Measurements from ENCODE around the gene SLC23A3. TPM values are rescaled to one million over a fixed set of nuclear protein-coding genes. Genes with fewer than 3 reads are reported as not detected.

SLC23A3 gene
- total RNA-seq, 2 experiments from 2014 or later, result 2.0 to 2.2 TPM

DNA sequence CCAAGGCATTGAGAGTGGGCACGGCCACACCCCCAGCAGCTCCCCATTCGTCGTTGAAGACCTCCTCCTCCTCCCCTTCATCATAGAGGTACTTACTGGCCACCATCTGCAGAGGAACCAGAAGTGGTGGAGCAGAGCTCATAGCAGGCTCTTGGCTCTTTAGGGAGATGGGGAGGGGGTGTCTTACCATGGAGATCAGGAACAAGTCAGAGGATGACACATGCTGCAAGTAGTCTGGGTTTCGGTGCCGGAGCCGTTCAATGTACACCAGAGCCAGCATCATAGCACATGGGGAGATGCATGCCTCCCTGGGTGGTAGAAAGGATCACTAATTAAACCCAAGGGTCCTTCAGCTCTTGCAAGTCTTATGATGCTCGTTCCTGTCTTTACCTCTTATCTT, 5.0 kb upstream of the SLC23A3 start:
- Mint-ChIP-seq H3K27me3 (ENCODE audit: low read depth) (no peaks in the 10 kb centered on the region), H3K4me1 (ENCODE audit: low read depth) (peaks cover 43% of the 10 kb centered on the region), H3K4me3 (peak overlapping the region; percentile 86), H3K9me3 (ENCODE audit: insufficient read depth) (no peaks in the 10 kb centered on the region), H3K27ac (peak overlapping the region; percentile 40), H3K36me3 (ENCODE audit: low read depth) (peaks cover 58% of the 10 kb centered on the region)
- ATAC-seq (no peak), DNase-seq (no peak)
- ChIA-PET POLR2A (interaction anchor here (1.0 to 3.9 kb wide), 6 partner anchors 10 to 70 kb away, joined by 3 to 49 read pairs (median 14); partner anchors contain the start of genes GLB1L, STK16 and ZFAND2B), CTCF (interaction anchor here (1.0 to 2.7 kb wide), 11 partner anchors 7 to 120 kb away, joined by 3 to 23 read pairs (median 9); partner anchors contain the start of genes NHEJ1 and ZFAND2B)

DNA sequence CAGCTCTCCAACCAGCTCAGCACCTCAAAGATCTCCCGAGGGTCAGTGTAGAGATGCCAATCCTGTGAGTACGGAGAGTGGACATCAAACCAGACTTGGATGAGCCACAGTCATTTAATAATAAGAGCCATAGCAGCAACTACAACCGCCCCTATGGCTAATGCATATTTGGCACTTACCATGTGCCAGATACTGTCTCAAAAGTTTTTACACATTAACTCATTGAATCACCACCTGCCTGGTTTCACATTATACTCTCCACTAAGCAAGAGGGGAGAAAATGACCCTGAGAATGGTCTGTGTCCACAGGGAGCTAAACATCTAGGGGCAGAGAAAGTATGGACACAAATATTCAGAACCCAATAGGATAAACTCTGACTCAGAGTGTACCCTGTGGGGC, 4.3 kb upstream of the SLC23A3 start:
- ATAC-seq, result no peak
- Mint-ChIP-seq H3K36me3 (ENCODE audit: low read depth) (peaks cover 52% of the 10 kb centered on the region), H3K27me3 (ENCODE audit: low read depth) (no peaks in the 10 kb centered on the region), H3K4me1 (ENCODE audit: low read depth) (peaks cover 36% of the 10 kb centered on the region), H3K9me3 (ENCODE audit: insufficient read depth) (no peaks in the 10 kb centered on the region), H3K27ac (peak overlapping the region; percentile 40), H3K4me3 (peak overlapping the region; percentile 86)
- CTCF ChIA-PET, result interaction anchor here (0.6 to 2.7 kb wide), 10 partner anchors 8 to 121 kb away, joined by 3 to 23 read pairs (median 6); no protein-coding TSS in a partner anchor
- POLR2A ChIA-PET, result interaction anchor here (1.2 to 1.8 kb wide), 2 partner anchors 17 to 32 kb away, joined by 3 to 6 read pairs; partner anchors contain the start of gene ZFAND2B
- no peak for DNase-seq

DNA sequence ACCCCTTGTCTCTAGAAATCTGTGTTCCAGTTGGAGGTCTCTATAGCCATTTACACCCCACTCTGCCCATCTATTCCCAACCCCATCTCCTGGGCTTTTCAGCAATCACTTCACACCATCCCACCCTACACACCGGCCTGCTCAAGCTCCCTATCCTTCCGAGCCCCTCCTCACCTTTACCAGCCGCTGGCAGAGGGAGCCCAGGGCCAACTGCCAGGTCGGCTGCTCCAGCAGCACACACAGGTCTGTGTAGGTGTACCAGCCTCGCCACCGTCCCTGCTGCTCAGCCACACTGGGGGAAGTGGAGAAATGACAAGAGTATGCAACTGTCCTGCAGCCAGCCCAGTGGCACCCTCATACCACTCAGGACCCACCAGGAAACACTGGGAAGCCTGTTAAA, 3.3 kb upstream of the SLC23A3 start:
- ATAC-seq (no peak), DNase-seq (no peak)
- Mint-ChIP-seq H3K36me3 (ENCODE audit: low read depth) (peaks cover 48% of the 10 kb centered on the region), H3K4me1 (ENCODE audit: low read depth) (peaks cover 34% of the 10 kb centered on the region), H3K27ac (peak overlapping the region; percentile 63), H3K4me3 (no peak overlapping the region), H3K27me3 (ENCODE audit: low read depth) (no peaks in the 10 kb centered on the region), H3K9me3 (ENCODE audit: insufficient read depth) (no peaks in the 10 kb centered on the region)
- POLR2A ChIA-PET, result interaction anchor here (1.4 to 1.8 kb wide), 2 partner anchors 33 to 80 kb away, joined by 3 to 6 read pairs; partner anchors contain the start of genes TUBA4A, TUBA4B and ZFAND2B
- CTCF ChIA-PET, result interaction anchor here (1.3 to 2.7 kb wide), 7 partner anchors 9 to 104 kb away, joined by 3 to 12 read pairs (median 4); no protein-coding TSS in a partner anchor

DNA sequence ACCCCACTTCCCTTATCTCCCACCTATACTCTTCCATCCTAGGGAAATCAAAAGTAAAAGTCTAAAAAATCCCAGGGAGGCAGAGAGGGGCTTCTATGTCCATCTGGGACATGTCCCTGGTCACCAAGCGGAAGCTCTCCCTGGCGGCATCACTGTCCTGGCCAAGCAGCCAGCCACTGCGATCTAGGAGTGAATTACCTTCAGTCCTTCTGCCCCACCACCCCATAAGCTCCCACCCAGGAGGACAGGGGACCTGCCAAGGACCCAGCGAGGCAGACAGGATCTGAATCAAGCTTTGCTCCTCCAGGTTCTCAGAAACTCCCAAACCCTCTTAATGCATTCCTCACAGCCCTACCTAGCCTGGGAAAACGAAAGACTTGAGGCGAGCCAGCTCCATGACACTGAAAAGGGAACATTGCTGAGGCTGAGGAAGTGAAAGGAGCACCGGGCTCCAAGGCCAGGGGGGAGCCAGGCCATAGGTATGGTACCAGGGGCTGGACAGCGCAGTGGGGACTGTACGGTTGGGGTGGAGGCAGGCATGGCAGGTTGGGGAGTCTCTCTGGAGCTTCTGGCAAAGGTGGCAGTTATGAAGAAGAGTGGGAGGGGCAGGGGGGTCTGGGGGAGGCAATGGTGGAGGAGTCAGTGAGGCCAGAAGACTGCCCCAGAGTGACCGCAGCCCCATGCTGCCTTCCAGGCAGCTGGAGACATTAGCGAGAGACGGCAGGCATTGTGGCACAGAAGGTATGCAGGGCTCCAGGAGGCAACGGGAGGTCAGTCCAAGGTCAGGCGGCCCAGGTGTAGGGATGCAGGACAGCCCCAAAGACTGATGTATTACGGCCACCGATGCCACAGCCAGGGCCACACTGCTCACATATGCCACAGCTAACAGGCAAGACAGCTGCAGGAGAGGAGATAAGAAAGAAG, 2.7 kb upstream of the SLC23A3 start:
- ATAC-seq, result no peak
- Mint-ChIP-seq H3K4me3 (no peak overlapping the region), H3K27ac (no peak overlapping the region), H3K4me1 (ENCODE audit: low read depth) (peaks cover 34% of the 10 kb centered on the region), H3K36me3 (ENCODE audit: low read depth) (peaks cover 45% of the 10 kb centered on the region), H3K27me3 (ENCODE audit: low read depth) (no peaks in the 10 kb centered on the region), H3K9me3 (ENCODE audit: insufficient read depth) (no peaks in the 10 kb centered on the region)
- ChIA-PET POLR2A (interaction anchor here (0.9 to 1.8 kb wide), 7 partner anchors 10 to 81 kb away, joined by 3 to 6 read pairs (median 4); partner anchors contain the start of genes TUBA4A, TUBA4B and ZFAND2B), CTCF (interaction anchor here (0.7 to 3.9 kb wide), 14 partner anchors 10 to 485 kb away, joined by 3 to 49 read pairs (median 7); partner anchors contain the start of genes CFAP65, DNAJB2, GLB1L and STK16)
- DNase-seq, result no peak

DNA sequence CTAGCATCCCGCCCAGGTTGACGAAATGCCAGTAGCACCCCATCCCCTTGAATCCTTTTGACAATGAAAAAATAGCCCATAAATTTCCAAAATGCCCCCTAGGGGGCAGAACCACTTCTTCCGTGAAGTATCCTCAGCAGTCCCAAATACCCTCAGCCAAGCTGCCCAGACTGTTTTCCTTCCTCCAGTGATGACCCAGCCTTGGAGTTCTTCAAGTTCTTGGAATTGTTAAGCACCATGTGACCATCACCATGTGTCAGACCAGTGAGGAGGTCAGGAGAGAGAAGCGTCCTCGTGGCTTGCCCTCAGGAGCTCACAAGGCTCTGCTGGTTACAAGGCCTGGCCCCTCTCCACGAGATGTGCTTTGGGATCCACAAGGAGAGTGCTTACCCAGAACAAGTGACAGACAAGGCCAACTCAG, 1.4 kb upstream of the SLC23A3 start:
- Mint-ChIP-seq H3K27ac (no peak overlapping the region), H3K36me3 (ENCODE audit: low read depth) (peaks cover 46% of the 10 kb centered on the region), H3K4me1 (ENCODE audit: low read depth) (peaks cover 30% of the 10 kb centered on the region), H3K4me3 (no peak overlapping the region), H3K9me3 (ENCODE audit: insufficient read depth) (no peaks in the 10 kb centered on the region), H3K27me3 (ENCODE audit: low read depth) (no peaks in the 10 kb centered on the region)
- CTCF ChIA-PET, result interaction anchor here (0.8 to 3.9 kb wide), 25 partner anchors 9 to 141 kb away, joined by 3 to 49 read pairs (median 7); partner anchors contain the start of genes ANKZF1, ATG9A, CFAP65 and DNAJB2
- DNase-seq (peak; percentile 54), ATAC-seq (peak; percentile 50)
- POLR2A ChIA-PET, result interaction anchor here (1.4 to 1.6 kb wide), 3 partner anchors 12 to 40 kb away, joined by 3 to 6 read pairs (median 6); partner anchors contain the start of gene ZFAND2B

DNA sequence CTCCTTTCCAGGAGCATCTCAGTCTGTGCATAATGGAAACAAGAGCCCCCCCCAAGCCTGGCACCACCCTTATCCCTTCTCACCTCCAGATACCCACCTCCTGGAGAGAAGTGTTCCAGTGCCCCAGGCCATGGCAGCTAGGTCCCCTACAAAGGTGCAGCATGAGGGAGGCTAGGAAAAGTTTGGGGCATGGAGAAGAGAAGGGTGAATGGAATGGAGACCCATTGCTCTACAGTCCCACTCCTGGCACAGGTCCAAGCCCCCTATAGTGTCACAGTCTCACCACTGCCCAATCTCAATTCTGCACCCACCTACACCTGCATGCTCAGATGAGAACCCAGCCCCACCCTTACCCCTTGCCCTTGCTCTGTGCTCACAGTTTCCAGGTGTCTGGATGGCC, 897 bp downstream of the SLC23A3 start:
- DNase-seq, result no peak
- Mint-ChIP-seq H3K9me3 (ENCODE audit: insufficient read depth) (no peaks in the 10 kb centered on the region), H3K27ac (no peak overlapping the region), H3K4me1 (ENCODE audit: low read depth) (peaks cover 12% of the 10 kb centered on the region), H3K27me3 (ENCODE audit: low read depth) (no peaks in the 10 kb centered on the region), H3K4me3 (no peak overlapping the region), H3K36me3 (ENCODE audit: low read depth) (peaks cover 29% of the 10 kb centered on the region)
- ChIA-PET POLR2A (no interaction called here), CTCF (interaction anchor here (1.0 to 3.9 kb wide), 3 partner anchors 9 to 39 kb away, joined by 3 to 49 read pairs (median 3); partner anchors contain the start of gene ZFAND2B)
- ATAC-seq, result no peak

DNA sequence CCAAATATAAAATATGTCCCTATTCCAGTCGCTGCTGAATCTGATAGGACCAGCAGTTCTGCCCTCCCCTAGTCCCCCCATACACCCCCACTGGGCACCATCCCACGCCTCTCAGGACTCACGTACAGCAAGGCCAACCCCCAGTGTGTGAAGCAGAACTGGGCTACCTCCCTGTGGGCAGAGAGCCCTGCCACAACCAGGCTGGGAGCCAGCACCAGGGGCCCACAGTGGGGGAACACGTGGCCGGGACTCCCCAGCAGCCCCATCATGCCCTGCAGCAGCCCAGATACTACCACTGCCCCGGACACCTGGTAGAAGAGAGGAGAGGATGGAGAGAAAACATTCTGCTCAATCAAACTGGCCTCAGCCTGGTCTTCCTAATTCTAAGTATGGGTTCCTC, 1.3 kb downstream of the SLC23A3 start:
- Mint-ChIP-seq H3K27ac (no peak overlapping the region), H3K4me1 (ENCODE audit: low read depth) (peaks cover 11% of the 10 kb centered on the region), H3K36me3 (ENCODE audit: low read depth) (peaks cover 27% of the 10 kb centered on the region), H3K9me3 (ENCODE audit: insufficient read depth) (no peaks in the 10 kb centered on the region), H3K27me3 (ENCODE audit: low read depth) (no peaks in the 10 kb centered on the region), H3K4me3 (no peak overlapping the region)
- ChIA-PET CTCF (interaction anchor here (1.0 kb wide), 1 partner anchor 9 kb away, joined by 3 read pairs; no protein-coding TSS in a partner anchor), POLR2A (no interaction called here)
- ATAC-seq (no peak), DNase-seq (no peak)

DNA sequence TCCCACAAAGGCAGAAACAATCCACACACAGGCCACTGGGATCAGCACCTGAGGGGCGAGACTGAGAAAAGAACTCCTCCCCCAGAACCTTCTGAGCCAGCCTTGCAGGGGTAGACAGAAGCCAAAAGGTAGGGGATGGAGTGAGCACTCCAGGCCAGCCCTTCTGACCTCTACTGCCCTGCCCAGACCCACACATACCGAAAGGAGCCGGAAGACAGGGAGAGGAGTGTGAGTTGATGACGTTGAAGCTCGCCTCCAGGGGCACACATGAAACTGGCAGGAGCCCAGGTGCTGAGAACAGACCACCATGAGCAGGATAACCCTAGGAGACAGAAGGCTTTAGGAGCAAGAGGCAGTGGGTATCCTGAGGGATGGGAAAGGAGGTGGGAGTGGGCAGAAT, 1.8 kb downstream of the SLC23A3 start:
- DNase-seq (no peak), ATAC-seq (no peak)
- no peak overlapping the region for H3K4me3 Mint-ChIP-seq
- CTCF ChIA-PET, result interaction anchor here (1.0 kb wide), 1 partner anchor 8 kb away, joined by 3 read pairs; no protein-coding TSS in a partner anchor
- no peaks in the 10 kb centered on the region for H3K27me3 Mint-ChIP-seq (ENCODE audit: low read depth)
- peaks cover 11% of the 10 kb centered on the region for H3K4me1 Mint-ChIP-seq (ENCODE audit: low read depth)
- POLR2A ChIA-PET, result no interaction called here
- no peaks in the 10 kb centered on the region for H3K9me3 Mint-ChIP-seq (ENCODE audit: insufficient read depth)
- H3K27ac Mint-ChIP-seq, result peak overlapping the region; percentile 18
- peaks cover 23% of the 10 kb centered on the region for H3K36me3 Mint-ChIP-seq (ENCODE audit: low read depth)

DNA sequence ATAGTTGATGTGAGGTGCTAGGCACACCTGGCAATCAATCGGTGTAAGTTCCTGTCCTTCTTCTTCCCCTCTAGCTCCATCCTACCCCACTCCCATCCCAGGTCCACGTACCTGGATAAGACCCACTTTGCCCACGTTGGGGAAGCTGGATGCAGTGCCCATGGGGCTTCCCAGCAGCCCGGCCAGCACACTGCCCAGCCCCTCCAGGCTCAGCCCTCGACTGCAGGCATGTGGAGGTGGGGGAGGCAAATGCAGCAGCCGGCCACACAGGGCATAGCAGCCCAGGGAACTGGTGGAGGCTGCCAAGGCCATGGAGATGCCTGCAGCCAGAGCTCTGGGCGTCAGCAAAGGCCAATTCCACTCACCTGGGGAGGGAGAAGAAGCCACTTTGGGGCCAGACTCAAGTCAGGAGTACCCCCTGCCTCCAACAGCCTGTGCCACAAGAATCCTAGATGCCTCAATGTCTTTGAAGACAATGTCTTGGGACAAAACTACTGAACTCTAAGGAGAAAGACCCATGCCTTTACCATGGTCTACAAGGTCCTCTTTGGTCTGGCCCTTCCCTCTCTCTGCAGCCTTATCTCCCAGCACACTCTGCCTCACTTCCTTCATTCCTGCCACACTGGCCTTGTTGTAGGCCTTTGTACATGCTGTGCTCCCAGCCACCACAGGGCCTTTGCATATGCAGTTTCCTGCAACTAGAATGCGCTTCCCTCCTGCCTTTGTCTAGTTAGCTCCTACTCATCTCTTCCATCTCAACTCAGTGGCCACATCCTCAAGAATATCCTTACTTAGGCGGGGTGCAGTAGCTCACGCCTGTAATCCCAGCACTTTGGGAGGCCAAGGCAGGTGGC, 4.5 kb downstream of the SLC23A3 start:
- Mint-ChIP-seq H3K4me3 (no peak overlapping the region), H3K9me3 (ENCODE audit: insufficient read depth) (no peaks in the 10 kb centered on the region), H3K27me3 (ENCODE audit: low read depth) (no peaks in the 10 kb centered on the region), H3K27ac (no peak overlapping the region), H3K36me3 (ENCODE audit: low read depth) (peaks cover 4% of the 10 kb centered on the region), H3K4me1 (ENCODE audit: low read depth) (peaks cover 8% of the 10 kb centered on the region)
- ChIA-PET CTCF (interaction anchor here (1.4 to 2.1 kb wide), 2 partner anchors 10 to 129 kb away, joined by 3 to 8 read pairs; no protein-coding TSS in a partner anchor), POLR2A (interaction anchor here (3.7 kb wide), 1 partner anchor 11 kb away, joined by 25 read pairs; the partner anchor contains the start of gene CNPPD1)
- DNase-seq, result no peak
- ATAC-seq, result no peak

DNA sequence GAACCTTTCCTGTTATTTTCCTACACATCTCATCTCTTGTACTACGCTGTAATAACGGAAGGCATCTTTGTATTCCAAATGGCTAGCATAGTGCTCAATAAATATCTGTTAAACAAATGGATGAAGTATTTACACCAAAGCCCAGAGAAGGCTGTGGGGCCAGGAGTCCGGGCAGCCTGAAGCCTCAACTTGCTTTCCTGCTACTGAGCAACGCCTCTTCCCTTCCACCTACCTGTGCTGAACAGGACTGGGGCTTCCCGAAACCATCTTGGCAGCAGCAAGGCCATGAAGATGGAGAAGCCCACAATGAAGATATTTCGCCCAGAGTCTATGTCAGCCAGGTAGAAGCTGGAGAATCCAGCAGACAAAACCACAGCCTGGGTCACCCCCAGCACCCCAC, 6.7 kb downstream of the SLC23A3 start:
- ChIA-PET POLR2A (no interaction called here), CTCF (interaction anchor here (1.0 to 1.9 kb wide), 5 partner anchors 8 to 133 kb away, joined by 3 to 4 read pairs (median 4); no protein-coding TSS in a partner anchor)

DNA sequence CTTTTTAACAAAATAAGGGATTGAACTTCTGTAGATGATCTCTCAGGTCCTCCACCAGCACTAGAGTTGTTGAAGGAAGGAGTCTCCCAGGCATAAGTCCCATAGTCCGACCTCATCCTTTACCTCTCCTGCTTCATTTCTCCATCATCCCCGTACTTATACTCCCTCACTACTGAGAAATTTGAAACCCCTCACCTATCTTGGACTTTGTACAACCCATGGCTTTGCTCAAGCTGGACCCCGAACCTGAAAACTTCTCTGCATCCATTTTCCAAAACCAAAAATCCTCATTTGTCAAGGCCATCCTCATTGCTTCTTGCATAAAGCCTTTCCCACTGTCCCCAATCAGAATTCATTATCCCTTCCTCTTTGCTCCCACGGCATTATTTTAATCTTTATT, 8.7 kb downstream of the SLC23A3 start:
- H3K36me3 Mint-ChIP-seq (ENCODE audit: low read depth), result peaks cover 8% of the 10 kb centered on the region
- H3K27ac Mint-ChIP-seq, result peak overlapping the region; percentile 95
- ChIA-PET POLR2A (no interaction called here), CTCF (interaction anchor here (2.7 to 6.3 kb wide), 4 partner anchors 21 to 133 kb away, joined by 9 to 93 read pairs (median 20); partner anchors contain the start of genes ABCB6, GLB1L and STK16)
- no peak for DNase-seq
- no peaks in the 10 kb centered on the region for H3K27me3 Mint-ChIP-seq (ENCODE audit: low read depth)
- H3K4me3 Mint-ChIP-seq, result peak overlapping the region; percentile 88
- no peak for ATAC-seq
- H3K9me3 Mint-ChIP-seq (ENCODE audit: insufficient read depth), result no peaks in the 10 kb centered on the region
- H3K4me1 Mint-ChIP-seq (ENCODE audit: low read depth), result peaks cover 20% of the 10 kb centered on the region

More for the DNA sequence above, 6.7 kb downstream of the SLC23A3 start:
- ATAC-seq, result no peak
- Mint-ChIP-seq H3K4me1 (ENCODE audit: low read depth) (peaks cover 20% of the 10 kb centered on the region), H3K9me3 (ENCODE audit: insufficient read depth) (no peaks in the 10 kb centered on the region), H3K36me3 (ENCODE audit: low read depth) (peaks cover 4% of the 10 kb centered on the region), H3K4me3 (no peak overlapping the region), H3K27ac (no peak overlapping the region), H3K27me3 (ENCODE audit: low read depth) (no peaks in the 10 kb centered on the region)
- no peak for DNase-seq

Data from activated CD8-positive, alpha-beta T cell treated with anti-CD3 and anti-CD28 coated beads, Interleukin-2, amount 10 ng/mL, durations not matched to agents 7 days and 5 days (primary cell).